ENCODE results near the gene RNF121. TPM values are rescaled to one million over a fixed set of nuclear protein-coding genes. Genes with fewer than 3 reads are reported as not detected.

RNF121 gene
- total and polyA plus RNA-seq, 2 of the 13 experiments (the other 11 are each of a cell fraction or from before 2014, with no cell fraction given) = 28.6 to 44.3 TPM

DNA sequence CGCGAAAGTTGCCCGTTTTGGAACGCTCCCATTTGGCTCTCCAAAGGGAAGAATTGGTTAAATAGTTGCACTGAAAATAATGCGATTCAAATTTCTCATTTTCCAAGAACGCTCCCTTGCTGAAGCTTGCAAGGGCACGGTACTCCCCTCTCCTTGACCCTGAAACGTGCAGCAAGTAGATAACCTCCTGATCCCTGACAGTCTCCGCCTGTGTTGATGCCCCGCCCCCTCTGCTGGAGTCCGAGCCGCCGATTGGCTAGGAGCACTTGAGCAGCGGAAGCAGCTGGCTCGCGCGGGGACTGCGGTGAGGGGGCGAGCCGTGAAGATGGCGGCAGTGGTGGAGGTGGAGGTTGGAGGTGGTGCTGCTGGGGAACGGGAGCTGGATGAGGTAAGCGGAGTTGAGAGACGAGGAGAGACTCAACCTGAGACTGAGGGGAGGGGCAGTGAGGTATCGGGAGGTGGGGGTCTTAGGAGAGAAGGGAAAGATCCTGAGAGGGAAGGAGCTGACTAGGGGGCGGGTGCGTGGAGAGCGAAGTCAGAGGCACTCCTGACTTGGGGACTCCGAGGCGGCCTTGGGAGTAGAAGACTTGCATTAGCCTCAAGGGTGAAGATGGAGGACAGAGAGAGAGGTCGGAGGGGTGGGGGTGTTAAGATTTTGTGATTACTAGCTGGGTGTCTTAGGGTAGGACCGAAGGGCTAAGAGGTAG, at the start of gene RNF121 (continued):
- TF ChIP-seq, protein P1, sequence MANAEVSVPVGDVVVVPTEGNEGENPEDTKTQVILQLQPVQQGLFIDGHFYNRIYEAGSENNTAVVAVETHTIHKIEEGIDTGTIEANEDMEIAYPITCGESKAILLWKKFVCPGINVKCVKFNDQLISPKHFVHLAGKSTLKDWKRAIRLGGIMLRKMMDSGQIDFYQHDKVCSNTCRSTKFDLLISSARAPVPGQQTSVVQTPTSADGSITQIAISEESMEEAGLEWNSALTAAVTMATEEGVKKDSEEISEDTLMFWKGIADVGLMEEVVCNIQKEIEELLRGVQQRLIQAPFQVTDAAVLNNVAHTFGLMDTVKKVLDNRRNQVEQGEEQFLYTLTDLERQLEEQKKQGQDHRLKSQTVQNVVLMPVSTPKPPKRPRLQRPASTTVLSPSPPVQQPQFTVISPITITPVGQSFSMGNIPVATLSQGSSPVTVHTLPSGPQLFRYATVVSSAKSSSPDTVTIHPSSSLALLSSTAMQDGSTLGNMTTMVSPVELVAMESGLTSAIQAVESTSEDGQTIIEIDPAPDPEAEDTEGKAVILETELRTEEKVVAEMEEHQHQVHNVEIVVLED (CRISPR knock-in tag; IDR thresholded peaks at IDR 0.05; ENCODE audit: borderline replicate concordance) = peak; percentile 47; the same call in 1 of the 2 replicates
- TF ChIP-seq, protein P2, sequence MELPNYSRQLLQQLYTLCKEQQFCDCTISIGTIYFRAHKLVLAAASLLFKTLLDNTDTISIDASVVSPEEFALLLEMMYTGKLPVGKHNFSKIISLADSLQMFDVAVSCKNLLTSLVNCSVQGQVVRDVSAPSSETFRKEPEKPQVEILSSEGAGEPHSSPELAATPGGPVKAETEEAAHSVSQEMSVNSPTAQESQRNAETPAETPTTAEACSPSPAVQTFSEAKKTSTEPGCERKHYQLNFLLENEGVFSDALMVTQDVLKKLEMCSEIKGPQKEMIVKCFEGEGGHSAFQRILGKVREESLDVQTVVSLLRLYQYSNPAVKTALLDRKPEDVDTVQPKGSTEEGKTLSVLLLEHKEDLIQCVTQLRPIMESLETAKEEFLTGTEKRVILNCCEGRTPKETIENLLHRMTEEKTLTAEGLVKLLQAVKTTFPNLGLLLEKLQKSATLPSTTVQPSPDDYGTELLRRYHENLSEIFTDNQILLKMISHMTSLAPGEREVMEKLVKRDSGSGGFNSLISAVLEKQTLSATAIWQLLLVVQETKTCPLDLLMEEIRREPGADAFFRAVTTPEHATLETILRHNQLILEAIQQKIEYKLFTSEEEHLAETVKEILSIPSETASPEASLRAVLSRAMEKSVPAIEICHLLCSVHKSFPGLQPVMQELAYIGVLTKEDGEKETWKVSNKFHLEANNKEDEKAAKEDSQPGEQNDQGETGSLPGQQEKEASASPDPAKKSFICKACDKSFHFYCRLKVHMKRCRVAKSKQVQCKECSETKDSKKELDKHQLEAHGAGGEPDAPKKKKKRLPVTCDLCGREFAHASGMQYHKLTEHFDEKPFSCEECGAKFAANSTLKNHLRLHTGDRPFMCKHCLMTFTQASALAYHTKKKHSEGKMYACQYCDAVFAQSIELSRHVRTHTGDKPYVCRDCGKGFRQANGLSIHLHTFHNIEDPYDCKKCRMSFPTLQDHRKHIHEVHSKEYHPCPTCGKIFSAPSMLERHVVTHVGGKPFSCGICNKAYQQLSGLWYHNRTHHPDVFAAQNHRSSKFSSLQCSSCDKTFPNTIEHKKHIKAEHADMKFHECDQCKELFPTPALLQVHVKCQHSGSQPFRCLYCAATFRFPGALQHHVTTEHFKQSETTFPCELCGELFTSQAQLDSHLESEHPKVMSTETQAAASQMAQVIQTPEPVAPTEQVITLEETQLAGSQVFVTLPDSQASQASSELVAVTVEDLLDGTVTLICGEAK (IDR thresholded peaks at IDR 0.05) = no peak
- TF ChIP-seq, protein P2 (CRISPR knock-in tag; IDR thresholded peaks at IDR 0.05) = no peak; the same call in 1 of the 2 replicates
- TF ChIP-seq, protein P3, sequence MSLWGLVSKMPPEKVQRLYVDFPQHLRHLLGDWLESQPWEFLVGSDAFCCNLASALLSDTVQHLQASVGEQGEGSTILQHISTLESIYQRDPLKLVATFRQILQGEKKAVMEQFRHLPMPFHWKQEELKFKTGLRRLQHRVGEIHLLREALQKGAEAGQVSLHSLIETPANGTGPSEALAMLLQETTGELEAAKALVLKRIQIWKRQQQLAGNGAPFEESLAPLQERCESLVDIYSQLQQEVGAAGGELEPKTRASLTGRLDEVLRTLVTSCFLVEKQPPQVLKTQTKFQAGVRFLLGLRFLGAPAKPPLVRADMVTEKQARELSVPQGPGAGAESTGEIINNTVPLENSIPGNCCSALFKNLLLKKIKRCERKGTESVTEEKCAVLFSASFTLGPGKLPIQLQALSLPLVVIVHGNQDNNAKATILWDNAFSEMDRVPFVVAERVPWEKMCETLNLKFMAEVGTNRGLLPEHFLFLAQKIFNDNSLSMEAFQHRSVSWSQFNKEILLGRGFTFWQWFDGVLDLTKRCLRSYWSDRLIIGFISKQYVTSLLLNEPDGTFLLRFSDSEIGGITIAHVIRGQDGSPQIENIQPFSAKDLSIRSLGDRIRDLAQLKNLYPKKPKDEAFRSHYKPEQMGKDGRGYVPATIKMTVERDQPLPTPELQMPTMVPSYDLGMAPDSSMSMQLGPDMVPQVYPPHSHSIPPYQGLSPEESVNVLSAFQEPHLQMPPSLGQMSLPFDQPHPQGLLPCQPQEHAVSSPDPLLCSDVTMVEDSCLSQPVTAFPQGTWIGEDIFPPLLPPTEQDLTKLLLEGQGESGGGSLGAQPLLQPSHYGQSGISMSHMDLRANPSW (CRISPR knock-in tag; IDR thresholded peaks at IDR 0.05; ENCODE audit: borderline replicate concordance) = peak; percentile 38; the same call in 1 of the 2 replicates
- TF ChIP-seq, protein P4, sequence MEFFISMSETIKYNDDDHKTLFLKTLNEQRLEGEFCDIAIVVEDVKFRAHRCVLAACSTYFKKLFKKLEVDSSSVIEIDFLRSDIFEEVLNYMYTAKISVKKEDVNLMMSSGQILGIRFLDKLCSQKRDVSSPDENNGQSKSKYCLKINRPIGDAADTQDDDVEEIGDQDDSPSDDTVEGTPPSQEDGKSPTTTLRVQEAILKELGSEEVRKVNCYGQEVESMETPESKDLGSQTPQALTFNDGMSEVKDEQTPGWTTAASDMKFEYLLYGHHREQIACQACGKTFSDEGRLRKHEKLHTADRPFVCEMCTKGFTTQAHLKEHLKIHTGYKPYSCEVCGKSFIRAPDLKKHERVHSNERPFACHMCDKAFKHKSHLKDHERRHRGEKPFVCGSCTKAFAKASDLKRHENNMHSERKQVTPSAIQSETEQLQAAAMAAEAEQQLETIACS (CRISPR knock-in tag; IDR thresholded peaks at IDR 0.05) = no peak
- TF ChIP-seq MEIS1 (CRISPR knock-in tag; IDR thresholded peaks at IDR 0.05; ENCODE audit: borderline replicate concordance) = no peak
- TF ChIP-seq MAFG (CRISPR knock-in tag; IDR thresholded peaks at IDR 0.05) = no peak
- no peak for TF ChIP-seq PCBP2 (optimal IDR thresholded peaks at IDR 0.05; ENCODE audit: low read depth, low read length, poor library complexity, severe bottlenecking)
- no peak for TF ChIP-seq PAX8 (CRISPR knock-in tag; IDR thresholded peaks at IDR 0.05; ENCODE audit: borderline replicate concordance)
- TF ChIP-seq ELF1 (CRISPR knock-in tag; IDR thresholded peaks at IDR 0.05) = no peak
- peak; percentile 64; the same call in 1 of the 2 replicates for TF ChIP-seq MYC (CRISPR knock-in tag; IDR thresholded peaks at IDR 0.05; ENCODE audit: borderline replicate concordance)
- TF ChIP-seq, protein P5, sequence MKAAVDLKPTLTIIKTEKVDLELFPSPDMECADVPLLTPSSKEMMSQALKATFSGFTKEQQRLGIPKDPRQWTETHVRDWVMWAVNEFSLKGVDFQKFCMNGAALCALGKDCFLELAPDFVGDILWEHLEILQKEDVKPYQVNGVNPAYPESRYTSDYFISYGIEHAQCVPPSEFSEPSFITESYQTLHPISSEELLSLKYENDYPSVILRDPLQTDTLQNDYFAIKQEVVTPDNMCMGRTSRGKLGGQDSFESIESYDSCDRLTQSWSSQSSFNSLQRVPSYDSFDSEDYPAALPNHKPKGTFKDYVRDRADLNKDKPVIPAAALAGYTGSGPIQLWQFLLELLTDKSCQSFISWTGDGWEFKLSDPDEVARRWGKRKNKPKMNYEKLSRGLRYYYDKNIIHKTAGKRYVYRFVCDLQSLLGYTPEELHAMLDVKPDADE (CRISPR knock-in tag; IDR thresholded peaks at IDR 0.05) = no peak

Data from HepG2 (cell line).